H1 (cell line): ENCODE measurements around the gene PLEKHH3.
"Not testable (repeated sequence)": the region's sequence is repeated elsewhere in the genome, so short reads cannot be mapped to it uniquely, and the experiment has no call there.

ENCODE experiments used
- BRCA1 ChIP-seq: IDR thresholded peaks from 2 replicates; pipeline ENCODE4 v1.6.1; 2012; ENCODE audit warnings: low read depth, low read length, improper control_type of control experiment
- CTCF ChIP-seq, 3 experiments: IDR thresholded peaks; 1 replicate in 2 of 3; 2 replicates in 1 of 3; pipeline versions ENCODE4 v1.5.1 to v1.6.1; 2011; ENCODE audit warnings: low read length in 3 of 3, mild to moderate bottlenecking in 3 of 3, inconsistent platforms in 2 of 3, low read depth in 1 of 3, moderate library complexity in 1 of 3; ENCODE audit not compliant: insufficient read depth in 1 of 3; ENCODE audit errors: control extremely low read depth in 1 of 3
- EZH2 ChIP-seq: fragments of 200-600 bp; sonication (generic); IDR thresholded peaks from 2 replicates; pipeline ENCODE4 v1.7.1; 2012; ENCODE audit warnings: low read depth, mild to moderate bottlenecking, moderate library complexity, low read length, inconsistent platforms; ENCODE audit not compliant: severe bottlenecking
- HDAC6 ChIP-seq: IDR thresholded peaks from one replicate; pipeline ENCODE4 v1.7.1; 2012; ENCODE audit warnings: low read depth, mild to moderate bottlenecking, inconsistent platforms, low read length, moderate library complexity
- MAX ChIP-seq: IDR thresholded peaks from 2 replicates; pipeline ENCODE4 v1.6.1; 2012; ENCODE audit warnings: inconsistent platforms
- POLR2A ChIP-seq, 2 experiments: IDR thresholded peaks; 1 replicate in 1 of 2; 2 replicates in 1 of 2; pipeline ENCODE4 v1.6.1; 2011; ENCODE audit warnings: low read depth in 2 of 2, low read length in 2 of 2, mild to moderate bottlenecking in 2 of 2; ENCODE audit errors: control extremely low read depth in 1 of 2
- POLR2AphosphoS5 ChIP-seq: IDR thresholded peaks from 2 replicates; pipeline ENCODE4 v1.6.1; 2011; ENCODE audit warnings: low read depth, low read length
- RAD21 ChIP-seq, 2 experiments: IDR thresholded peaks in 1 of 2; conservative IDR thresholded peaks in 1 of 2; 2 replicates each; pipeline ENCODE4 v1.6.1; 2011; ENCODE audit warnings: low read depth in 2 of 2, low read length in 2 of 2, improper control_type of control experiment in 1 of 2, inconsistent platforms in 1 of 2, mild to moderate bottlenecking in 1 of 2, moderate library complexity in 1 of 2
- SUZ12 ChIP-seq: fragments of 200-600 bp; sonication (generic); IDR thresholded peaks from 2 replicates; pipeline ENCODE4 v1.6.1; 2012; ENCODE audit warnings: mild to moderate bottlenecking, inconsistent platforms, low read length, moderate library complexity, mixed read lengths
- YY1 ChIP-seq: IDR thresholded peaks from 2 replicates; pipeline ENCODE4 v1.6.1; 2011; ENCODE audit warnings: low read depth, mild to moderate bottlenecking, low read length

- not testable (repeated sequence) for TF ChIP-seq MAX; POLR2AphosphoS5; CTCF (IDR thresholded peaks at IDR 0.05; ENCODE audit: control extremely low read depth in 1 of 3, insufficient read depth in 1 of 3, low read depth in 1 of 3, low read length in 3 of 3); RAD21 (IDR thresholded peaks at IDR 0.05 in 1 of 2, conservative IDR thresholded peaks at IDR 0.05 in 1 of 2; ENCODE audit: low read depth in 2 of 2, low read length in 2 of 2); EZH2; BRCA1; HDAC6; SUZ12; POLR2A (IDR thresholded peaks at IDR 0.05; ENCODE audit: control extremely low read depth in 1 of 2, low read depth in 2 of 2, low read length in 2 of 2); YY1
Observed at GRCh38 chr17:42627032-42627764, 49.6 kb downstream of the PLEKHH3 start.
